NCI-H2107 (cell line): ENCODE data around the gene SMC1B.

ENCODE experiments used
- DNase-seq: peaks from one replicate; lab custom pipeline; 2025; lab: John Stamatoyannopoulos, UW

SMC1B gene

GRCh38 chr22:45320357-45320976 lies 92.9 kb downstream of the SMC1B start:
- no peak for DNase-seq

- no peak for DNase-seq
These were observed 94.1 kb downstream of the SMC1B start for GRCh38 chr22:45319324-45319685.

- no peak for DNase-seq
These were observed 94.7 kb downstream of the SMC1B start for GRCh38 chr22:45318558-45319323.

GRCh38 chr22:45318168-45318557 lies 95.2 kb downstream of the SMC1B start:
- DNase-seq: peak; percentile 36

- no peak for DNase-seq
These were observed 95.7 kb downstream of the SMC1B start for GRCh38 chr22:45317551-45318167.

GRCh38 chr22:45316796-45317526 lies 96.4 kb downstream of the SMC1B start:
- DNase-seq: no peak

GRCh38 chr22:45314786-45315185 lies 98.6 kb downstream of the SMC1B start:
- no peak for DNase-seq

- DNase-seq: no peak
These were observed 99.2 kb downstream of the SMC1B start for GRCh38 chr22:45314054-45314721.

- no peak for DNase-seq
These were observed 100.5 kb downstream of the SMC1B start for GRCh38 chr22:45312856-45313255.

- DNase-seq: no peak
These were observed 101.0 kb downstream of the SMC1B start for GRCh38 chr22:45312415-45312814.

- no peak for DNase-seq
These were observed 102.3 kb downstream of the SMC1B start for GRCh38 chr22:45310977-45311531.

- DNase-seq: no peak
These were observed 102.9 kb downstream of the SMC1B start for GRCh38 chr22:45310331-45310976.

GRCh38 chr22:45309422-45310227 lies 103.8 kb downstream of the SMC1B start, which contains the start of gene FAM118A:
TSS of gene FAM118A (plus strand) at chr22:45309934. CDS start at chr22:45322380, 12,446 bp downstream.
- DNase-seq: peak; percentile 82

- no peak for DNase-seq
These were observed 104.4 kb downstream of the SMC1B start for GRCh38 chr22:45308957-45309421.

GRCh38 chr22:45308391-45308956 lies 104.9 kb downstream of the SMC1B start:
- DNase-seq: no peak

- no peak for DNase-seq
These were observed 107.3 kb downstream of the SMC1B start for GRCh38 chr22:45306139-45306538.

- no peak for DNase-seq
These were observed 107.8 kb downstream of the SMC1B start for GRCh38 chr22:45305456-45306075.

- DNase-seq: no peak
These were observed 108.4 kb downstream of the SMC1B start for GRCh38 chr22:45304971-45305370.

- DNase-seq: no peak
These were observed 110.2 kb downstream of the SMC1B start for GRCh38 chr22:45303181-45303580.
